DND-41 (cell line): ENCODE data around the gene EED.
A peak's percentile ranks its signal among the peaks of the same experiment; 100 is the strongest.

Experiments used
- ATAC-seq: fragments of 200-7000 bp; cut with Tn5 transposase; 3 replicates; pipeline ENCODE4 v1.9.1; 2021; ENCODE audit warnings: low read depth; ENCODE audit not compliant: insufficient read depth
- DNase-seq: peaks from one replicate; pipeline ENCODE4 v3.0.0-alpha.2; 2020
- H2AFZ ChIP-seq: 2 replicates; pipeline ENCODE4 v1.6.0; 2012; ENCODE audit warnings: low read depth, low read length
- H3K27ac ChIP-seq: 2 replicates; pipeline ENCODE4 v1.5.1; 2012; ENCODE audit warnings: low read length, inconsistent platforms
- H3K27me3 ChIP-seq: fragments of 200-600 bp; sonication (generic); 2 replicates; pipeline ENCODE4 v1.6.0; 2012; ENCODE audit warnings: low read length, mild to moderate bottlenecking, inconsistent platforms; ENCODE audit not compliant: insufficient read depth, poor library complexity
- H3K36me3 ChIP-seq: 2 replicates; pipeline ENCODE4 v1.5.1; 2012; ENCODE audit warnings: low read length, inconsistent platforms; ENCODE audit not compliant: insufficient read depth
- H3K4me1 ChIP-seq: 2 replicates; pipeline ENCODE4 v1.5.1; 2012; ENCODE audit warnings: mild to moderate bottlenecking, low read length; ENCODE audit not compliant: insufficient read depth
- H3K4me2 ChIP-seq: 2 replicates; pipeline ENCODE4 v1.6.0; 2012; ENCODE audit warnings: mild to moderate bottlenecking, moderate library complexity, low read length, inconsistent platforms; ENCODE audit not compliant: insufficient read depth
- H3K4me3 ChIP-seq, 2 experiments: fragments of 200-600 bp in 1 of 2; shearing (Covaris generic) in 1 of 2; 2 replicates each; pipeline ENCODE4 v1.5.1; 2012 to 2016; ENCODE audit warnings: inconsistent platforms in 2 of 2, low read length in 2 of 2, mild to moderate bottlenecking in 2 of 2, low read depth in 1 of 2, moderate library complexity in 1 of 2
- H3K79me2 ChIP-seq: 2 replicates; pipeline ENCODE4 v1.6.0; 2012; ENCODE audit warnings: low read length, inconsistent platforms; ENCODE audit not compliant: insufficient read depth
- H3K9ac ChIP-seq: 2 replicates; pipeline ENCODE4 v1.6.0; 2012; ENCODE audit warnings: low read depth, mild to moderate bottlenecking, inconsistent platforms, low read length, moderate library complexity
- H3K9me3 ChIP-seq: 2 replicates; pipeline ENCODE4 v1.5.1; 2012; ENCODE audit warnings: low read length, moderate library complexity, mild to moderate bottlenecking, inconsistent platforms; ENCODE audit not compliant: insufficient read depth, severe bottlenecking
- H4K20me1 ChIP-seq: 2 replicates; pipeline ENCODE4 v1.6.0; 2012; ENCODE audit warnings: low read length; ENCODE audit not compliant: insufficient read depth
- EZH2 ChIP-seq: IDR thresholded peaks from 3 replicates; pipeline ENCODE4 v1.6.1; 2012; ENCODE audit warnings: borderline replicate concordance, low read depth, mild to moderate bottlenecking, moderate library complexity, low read length, inconsistent platforms; ENCODE audit not compliant: severe bottlenecking
- TF ChIP-seq, protein P1 (sequence below): IDR thresholded peaks from 2 replicates; pipeline ENCODE4 v1.5.1; 2012; ENCODE audit warnings: borderline replicate concordance, low read length, moderate library complexity, mild to moderate bottlenecking; ENCODE audit not compliant: poor library complexity, severe bottlenecking; ENCODE audit errors: extremely low read depth

EED gene

DNA sequence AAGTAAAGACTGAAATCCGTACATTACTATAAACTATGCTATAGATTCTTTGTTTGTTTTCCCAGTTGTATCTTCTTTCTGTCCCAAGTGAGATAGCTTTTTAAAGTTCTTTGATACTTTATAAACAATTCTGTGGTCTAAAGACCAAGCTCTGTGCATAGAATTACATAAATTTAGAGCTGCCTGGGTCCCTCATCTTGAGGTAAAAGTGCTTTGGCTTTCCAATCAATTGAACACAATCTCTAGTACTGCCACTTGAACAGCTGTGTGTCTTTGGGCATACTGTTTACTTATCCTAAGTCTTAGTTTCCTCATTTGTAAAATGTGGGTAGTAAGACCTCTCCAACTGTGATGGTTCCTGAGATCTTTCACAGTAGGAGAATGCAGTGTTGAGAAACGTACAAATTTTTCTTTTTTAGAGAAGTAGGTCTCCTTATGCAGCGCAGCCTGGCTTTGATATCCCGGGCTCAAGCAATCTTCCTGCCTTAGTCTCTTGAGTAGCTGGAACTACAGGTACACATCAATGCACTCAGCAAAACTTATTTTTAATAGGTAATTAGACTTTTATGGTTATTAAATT lies 2.5 kb upstream of the EED start:
- Histone ChIP-seq H2AFZ (no peak overlapping the region), H3K4me3 (no peak overlapping the region), H3K27me3 (peaks cover 13% of the 10 kb centered on the region), H3K4me1 (peaks cover 22% of the 10 kb centered on the region), H3K9me3 (no peaks in the 10 kb centered on the region), H3K79me2 (peaks cover 20% of the 10 kb centered on the region), H3K36me3 (no peaks in the 10 kb centered on the region), H3K27ac (no peak overlapping the region), H4K20me1 (peaks cover 18% of the 10 kb centered on the region), H3K9ac (no peak overlapping the region), H3K4me2 (no peak overlapping the region)
- TF ChIP-seq, protein P1, sequence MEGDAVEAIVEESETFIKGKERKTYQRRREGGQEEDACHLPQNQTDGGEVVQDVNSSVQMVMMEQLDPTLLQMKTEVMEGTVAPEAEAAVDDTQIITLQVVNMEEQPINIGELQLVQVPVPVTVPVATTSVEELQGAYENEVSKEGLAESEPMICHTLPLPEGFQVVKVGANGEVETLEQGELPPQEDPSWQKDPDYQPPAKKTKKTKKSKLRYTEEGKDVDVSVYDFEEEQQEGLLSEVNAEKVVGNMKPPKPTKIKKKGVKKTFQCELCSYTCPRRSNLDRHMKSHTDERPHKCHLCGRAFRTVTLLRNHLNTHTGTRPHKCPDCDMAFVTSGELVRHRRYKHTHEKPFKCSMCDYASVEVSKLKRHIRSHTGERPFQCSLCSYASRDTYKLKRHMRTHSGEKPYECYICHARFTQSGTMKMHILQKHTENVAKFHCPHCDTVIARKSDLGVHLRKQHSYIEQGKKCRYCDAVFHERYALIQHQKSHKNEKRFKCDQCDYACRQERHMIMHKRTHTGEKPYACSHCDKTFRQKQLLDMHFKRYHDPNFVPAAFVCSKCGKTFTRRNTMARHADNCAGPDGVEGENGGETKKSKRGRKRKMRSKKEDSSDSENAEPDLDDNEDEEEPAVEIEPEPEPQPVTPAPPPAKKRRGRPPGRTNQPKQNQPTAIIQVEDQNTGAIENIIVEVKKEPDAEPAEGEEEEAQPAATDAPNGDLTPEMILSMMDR = no peak
- no peak for TF ChIP-seq EZH2
- ATAC-seq (no peak), DNase-seq (no peak)

DNA sequence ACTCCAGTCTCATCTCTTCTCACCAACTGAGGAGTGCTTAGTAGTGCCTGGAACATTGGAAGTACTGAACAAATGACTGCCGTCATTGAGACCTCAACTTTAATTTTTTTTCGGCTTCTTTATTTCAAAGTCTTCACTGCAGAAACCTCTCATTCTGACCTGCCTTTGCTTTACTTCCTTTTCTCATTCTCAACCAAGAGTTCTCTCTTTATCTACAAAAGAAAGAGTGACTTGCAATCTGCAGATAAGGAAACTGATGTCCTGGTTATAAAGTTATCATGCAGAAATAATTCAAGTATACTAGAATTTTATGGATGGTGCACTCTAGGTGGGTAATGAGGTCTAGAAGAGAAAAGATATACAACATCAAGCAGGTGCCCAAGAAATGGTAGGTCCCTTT lies 1.2 kb upstream of the EED start:
- peaks cover 36% of the 10 kb centered on the region for H3K4me1 ChIP-seq
- H3K4me3 ChIP-seq = peak overlapping the region in 1 of 2 experiments; percentile 88; a peak in 2 of 4 replicates
- DNase-seq = no peak
- H3K79me2 ChIP-seq = peaks cover 34% of the 10 kb centered on the region
- peak overlapping the region; percentile 96 for H2AFZ ChIP-seq
- no peaks in the 10 kb centered on the region for H3K36me3 ChIP-seq
- peaks cover 31% of the 10 kb centered on the region for H4K20me1 ChIP-seq
- no peaks in the 10 kb centered on the region for H3K9me3 ChIP-seq
- no peak for ATAC-seq
- H3K27ac ChIP-seq = no peak overlapping the region
- TF ChIP-seq, protein P1 = no peak
- no peak for TF ChIP-seq EZH2
- H3K9ac ChIP-seq = no peak overlapping the region
- H3K27me3 ChIP-seq = peaks cover 13% of the 10 kb centered on the region
- H3K4me2 ChIP-seq = peak overlapping the region; percentile 73

DNA sequence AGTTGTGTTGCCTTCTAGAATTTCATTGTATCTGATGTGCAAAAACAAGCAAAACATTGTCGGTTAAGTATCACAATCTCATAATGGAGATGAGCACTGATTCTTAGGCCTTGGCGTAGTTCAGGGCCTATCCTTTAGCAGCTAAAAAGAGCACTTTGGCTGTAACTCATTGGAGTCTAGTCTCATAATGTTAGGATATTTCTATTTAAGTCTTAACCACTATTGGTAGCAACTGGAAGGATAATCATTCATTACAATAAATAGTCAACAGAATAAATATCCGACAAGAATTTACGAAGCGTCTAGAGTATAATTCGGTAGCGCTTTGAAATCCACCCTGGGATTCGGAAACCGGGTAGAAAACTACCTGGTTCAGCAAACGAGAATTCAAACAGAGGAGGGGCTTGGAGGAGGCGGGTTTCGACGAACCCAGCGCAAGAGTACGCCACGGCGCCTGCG lies 461 bp upstream of the EED start:
- H4K20me1 ChIP-seq = peaks cover 36% of the 10 kb centered on the region
- no peaks in the 10 kb centered on the region for H3K36me3 ChIP-seq
- peaks cover 41% of the 10 kb centered on the region for H3K79me2 ChIP-seq
- peak; percentile 79 for ATAC-seq
- peak overlapping the region; percentile 100 for H3K27ac ChIP-seq
- peak overlapping the region; percentile 80 to 88; a peak in 3 of 4 replicates for H3K4me3 ChIP-seq
- peaks cover 41% of the 10 kb centered on the region for H3K4me1 ChIP-seq
- H3K9me3 ChIP-seq = no peaks in the 10 kb centered on the region
- peak overlapping the region; percentile 73 for H3K4me2 ChIP-seq
- DNase-seq = peak; percentile 88
- peak overlapping the region; percentile 87 for H3K9ac ChIP-seq
- H2AFZ ChIP-seq = peak overlapping the region; percentile 96
- H3K27me3 ChIP-seq = peaks cover 11% of the 10 kb centered on the region
- TF ChIP-seq, protein P1 = no peak
- TF ChIP-seq EZH2 = no peak
